Measurements from ENCODE around the gene GPC6.

DNA sequence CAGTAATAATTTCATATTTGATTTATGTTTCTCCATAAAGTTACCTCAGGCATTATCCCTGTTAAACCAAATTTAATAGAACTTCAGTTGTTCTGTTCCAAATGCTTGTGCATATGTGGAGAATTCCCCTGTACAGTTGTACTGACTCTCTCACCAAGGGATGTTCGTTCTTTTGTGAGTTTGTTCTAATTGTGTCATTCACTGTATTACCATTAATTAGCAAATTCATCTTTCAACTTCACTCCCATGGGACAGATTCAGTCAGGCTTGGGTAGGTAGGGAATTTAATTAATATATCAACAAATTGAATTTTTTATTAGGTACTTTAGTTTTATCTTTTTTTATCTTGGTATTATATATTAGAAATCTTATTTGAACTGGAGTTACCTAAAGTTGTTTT is 987.5 kb downstream of the GPC6 start:
- TF ChIP-seq, protein P1, sequence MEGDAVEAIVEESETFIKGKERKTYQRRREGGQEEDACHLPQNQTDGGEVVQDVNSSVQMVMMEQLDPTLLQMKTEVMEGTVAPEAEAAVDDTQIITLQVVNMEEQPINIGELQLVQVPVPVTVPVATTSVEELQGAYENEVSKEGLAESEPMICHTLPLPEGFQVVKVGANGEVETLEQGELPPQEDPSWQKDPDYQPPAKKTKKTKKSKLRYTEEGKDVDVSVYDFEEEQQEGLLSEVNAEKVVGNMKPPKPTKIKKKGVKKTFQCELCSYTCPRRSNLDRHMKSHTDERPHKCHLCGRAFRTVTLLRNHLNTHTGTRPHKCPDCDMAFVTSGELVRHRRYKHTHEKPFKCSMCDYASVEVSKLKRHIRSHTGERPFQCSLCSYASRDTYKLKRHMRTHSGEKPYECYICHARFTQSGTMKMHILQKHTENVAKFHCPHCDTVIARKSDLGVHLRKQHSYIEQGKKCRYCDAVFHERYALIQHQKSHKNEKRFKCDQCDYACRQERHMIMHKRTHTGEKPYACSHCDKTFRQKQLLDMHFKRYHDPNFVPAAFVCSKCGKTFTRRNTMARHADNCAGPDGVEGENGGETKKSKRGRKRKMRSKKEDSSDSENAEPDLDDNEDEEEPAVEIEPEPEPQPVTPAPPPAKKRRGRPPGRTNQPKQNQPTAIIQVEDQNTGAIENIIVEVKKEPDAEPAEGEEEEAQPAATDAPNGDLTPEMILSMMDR (conservative IDR thresholded peaks at IDR 0.05; ENCODE audit: low read length) = no peak
- TF ChIP-seq EZH2phosphoT487 (IDR thresholded peaks at IDR 0.05; ENCODE audit: borderline replicate concordance, low read depth, low read length) = no peak

Data from OCI-LY7 (cell line).